NCI-H510A treated with DMSO at 0.1 percent for 48 hours (cell line): ENCODE results near the gene SP4.
"Not testable (repeated sequence)": the region's sequence is repeated elsewhere in the genome, so short reads cannot be mapped to it uniquely, and the experiment has no call there.

Source experiments
- DNase-seq: peaks from one replicate; lab custom pipeline; 2025; lab: John Stamatoyannopoulos, UW

Gene SP4

GRCh38 chr7:21526007-21526406 lies 98.1 kb downstream of the SP4 start:
- no peak for DNase-seq

GRCh38 chr7:21526448-21526847 lies 98.6 kb downstream of the SP4 start:
- no peak for DNase-seq

GRCh38 chr7:21532485-21532884 lies 104.6 kb downstream of the SP4 start:
- DNase-seq: not testable (repeated sequence)

- not testable (repeated sequence) for DNase-seq
Measured at GRCh38 chr7:21533646-21534045, 105.8 kb downstream of the SP4 start.

- not testable (repeated sequence) for DNase-seq
Measured at GRCh38 chr7:21536445-21537118, 108.7 kb downstream of the SP4 start.

- no peak for DNase-seq
Measured at GRCh38 chr7:21538936-21539495, 111.1 kb downstream of the SP4 start.

GRCh38 chr7:21542891-21543527 lies 115.1 kb downstream of the SP4 start, which contains the start of gene DNAH11:
TSS of gene DNAH11 (plus strand) at chr7:21543039. CDS start at chr7:21543246, 207 bp downstream.
- DNase-seq: peak; percentile 63

- DNase-seq: peak; percentile 66
Measured at GRCh38 chr7:21543528-21544302, 115.8 kb downstream of the SP4 start.

- no peak for DNase-seq
Measured at GRCh38 chr7:21544303-21544656, 116.4 kb downstream of the SP4 start.

- no peak for DNase-seq
Measured at GRCh38 chr7:21544715-21545114, 116.8 kb downstream of the SP4 start.

- no peak for DNase-seq
Measured at GRCh38 chr7:21547501-21547900, 119.6 kb downstream of the SP4 start.

- no peak for DNase-seq
Measured at GRCh38 chr7:21548491-21548890, 120.6 kb downstream of the SP4 start.

GRCh38 chr7:21550076-21550475 lies 122.2 kb downstream of the SP4 start:
- no peak for DNase-seq

GRCh38 chr7:21550821-21551531 lies 123.1 kb downstream of the SP4 start:
- peak; percentile 92 for DNase-seq

- no peak for DNase-seq
Measured at GRCh38 chr7:21562385-21562784, 134.5 kb downstream of the SP4 start.
